ENCODE data around the gene TIE1.
A peak's percentile ranks its signal among the peaks of the same experiment; 100 is the strongest.
"Not testable (repeated sequence)": the region's sequence is repeated elsewhere in the genome, so short reads cannot be mapped to it uniquely, and the experiment has no call there.

TIE1 gene

DNA sequence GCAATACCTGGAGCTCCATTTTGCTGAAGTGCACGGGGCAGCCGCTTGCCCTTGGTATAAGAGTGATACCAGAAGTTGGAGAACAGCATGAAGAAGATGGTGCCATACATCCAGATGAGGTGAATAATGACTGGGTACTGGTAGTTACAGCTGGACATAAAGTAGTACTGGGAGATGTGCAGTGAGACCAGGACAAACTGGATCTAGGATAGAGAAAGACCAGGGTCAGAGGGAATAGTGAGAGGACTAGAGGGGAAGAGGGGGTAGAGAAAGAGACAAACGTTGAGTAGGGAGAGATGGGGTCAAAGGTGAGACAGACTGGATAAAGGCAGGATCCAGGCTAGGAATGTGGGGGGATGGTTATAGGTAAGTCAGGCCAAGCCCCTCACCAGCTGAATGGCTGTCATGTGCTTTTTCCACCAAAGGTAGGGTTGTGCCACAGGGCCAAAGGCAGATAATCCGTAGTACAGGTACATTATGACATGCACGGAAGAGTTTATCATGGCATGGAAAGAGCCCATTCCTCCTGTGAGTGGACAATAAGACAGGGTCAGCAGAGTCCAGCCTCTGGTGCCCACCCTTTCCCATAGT, 63.2 kb downstream of the TIE1 start:
- DNase-seq, result no peak

DNA sequence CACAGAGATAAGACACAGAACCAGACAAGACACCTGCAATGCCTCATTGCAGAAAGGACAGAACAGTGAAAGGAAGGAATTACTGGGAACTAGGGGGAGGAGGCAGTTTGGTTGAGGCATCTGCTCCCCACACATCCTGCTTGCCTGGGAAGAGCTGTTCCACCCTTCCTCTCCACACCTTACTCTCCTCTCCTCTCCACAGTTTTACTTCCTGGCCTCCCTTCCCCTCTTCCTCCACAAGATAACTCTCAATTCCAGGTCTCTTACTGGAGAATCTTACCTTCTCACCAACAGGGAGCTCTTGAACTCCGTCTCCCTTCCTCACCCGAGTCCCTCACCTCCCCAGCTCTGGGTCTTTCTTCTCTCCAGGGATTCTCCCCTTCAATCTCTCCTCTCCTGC, 64.9 kb downstream of the TIE1 start:
- DNase-seq, result no peak

DNA sequence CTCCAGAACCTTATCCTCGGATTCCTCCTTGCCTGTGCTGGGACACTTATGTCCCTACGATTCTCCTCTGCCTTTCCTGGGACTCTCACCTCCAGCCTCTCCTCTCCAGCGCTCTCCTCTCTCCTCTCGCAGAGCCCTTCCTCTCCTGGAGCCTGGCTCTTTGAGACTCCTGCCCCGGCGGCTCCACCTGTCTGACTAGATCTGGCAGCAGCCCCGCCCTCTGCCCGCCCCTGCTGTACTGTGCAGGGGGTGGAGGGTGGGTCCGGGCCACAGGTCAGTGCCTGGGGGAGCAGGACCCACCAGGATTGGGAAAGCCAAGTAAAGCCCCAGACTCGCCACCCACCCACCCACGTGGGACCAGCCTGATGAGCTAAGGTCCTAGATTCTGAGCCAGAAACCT, 65.4 kb downstream of the TIE1 start:
- no peak for DNase-seq

DNA sequence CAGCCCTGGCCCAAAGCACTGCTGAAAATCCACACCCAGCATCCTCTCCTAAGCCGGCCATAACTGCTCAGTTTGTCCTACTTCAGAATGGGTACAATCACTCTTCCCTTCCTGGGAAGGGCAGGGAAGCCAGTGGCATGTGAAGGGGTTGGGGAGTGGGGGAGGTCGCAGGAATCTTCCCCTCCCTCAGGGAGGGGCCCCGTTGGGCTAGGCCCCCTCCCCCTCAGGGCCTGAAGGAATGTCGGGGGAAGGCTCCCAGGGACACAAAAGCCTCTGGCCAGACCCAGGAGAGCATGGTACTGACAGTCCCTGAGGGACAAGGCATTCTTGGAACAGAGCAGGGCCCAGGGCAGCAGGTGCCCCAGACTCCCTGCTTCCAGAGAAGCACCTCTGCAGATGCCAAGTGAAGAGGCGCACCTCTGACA, 65.8 kb downstream of the TIE1 start:
- DNase-seq, result no peak

DNA sequence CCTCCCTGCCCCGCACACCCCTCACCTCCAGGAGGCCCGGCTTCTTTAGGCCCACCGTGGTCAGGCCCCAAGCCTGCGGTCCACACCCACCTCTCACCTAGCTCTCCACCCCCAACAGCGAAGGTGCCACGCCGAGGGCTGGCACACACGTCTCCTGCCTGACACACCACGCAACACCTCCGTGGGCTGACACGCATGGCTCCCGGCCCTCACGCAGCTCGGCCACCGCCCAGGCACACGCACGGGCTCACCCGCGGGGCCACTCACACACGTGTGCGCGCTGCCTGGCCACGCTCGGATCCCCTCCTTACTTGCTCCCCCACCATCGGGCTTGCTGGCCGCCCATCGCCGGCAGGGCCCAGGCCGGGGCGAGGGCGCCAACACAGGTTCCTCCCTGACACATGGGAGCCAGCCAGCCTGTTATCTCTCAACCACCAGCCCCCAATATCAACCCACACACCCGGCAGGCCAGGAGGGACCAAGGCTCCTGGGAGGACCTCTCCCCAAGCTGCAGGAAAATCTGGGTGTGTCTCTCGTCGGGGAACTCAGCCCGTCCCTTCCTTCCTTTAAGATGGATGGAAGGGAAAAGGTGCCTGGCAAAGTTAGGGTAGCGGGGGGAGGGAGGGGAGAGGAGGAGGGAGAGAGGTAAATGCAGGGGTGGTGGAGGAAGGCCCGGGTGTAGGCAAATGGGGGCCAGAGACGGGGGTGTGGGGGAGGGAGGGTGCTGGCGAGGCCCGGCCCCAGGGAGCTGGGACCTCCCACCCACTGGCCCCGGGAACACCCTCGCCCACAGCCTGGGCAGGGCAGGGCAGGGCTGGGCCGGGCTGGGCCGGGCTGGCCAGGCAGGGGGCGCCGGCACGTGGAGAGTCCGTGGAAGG, 66.5 kb downstream of the TIE1 start:
- no peak for DNase-seq

DNA sequence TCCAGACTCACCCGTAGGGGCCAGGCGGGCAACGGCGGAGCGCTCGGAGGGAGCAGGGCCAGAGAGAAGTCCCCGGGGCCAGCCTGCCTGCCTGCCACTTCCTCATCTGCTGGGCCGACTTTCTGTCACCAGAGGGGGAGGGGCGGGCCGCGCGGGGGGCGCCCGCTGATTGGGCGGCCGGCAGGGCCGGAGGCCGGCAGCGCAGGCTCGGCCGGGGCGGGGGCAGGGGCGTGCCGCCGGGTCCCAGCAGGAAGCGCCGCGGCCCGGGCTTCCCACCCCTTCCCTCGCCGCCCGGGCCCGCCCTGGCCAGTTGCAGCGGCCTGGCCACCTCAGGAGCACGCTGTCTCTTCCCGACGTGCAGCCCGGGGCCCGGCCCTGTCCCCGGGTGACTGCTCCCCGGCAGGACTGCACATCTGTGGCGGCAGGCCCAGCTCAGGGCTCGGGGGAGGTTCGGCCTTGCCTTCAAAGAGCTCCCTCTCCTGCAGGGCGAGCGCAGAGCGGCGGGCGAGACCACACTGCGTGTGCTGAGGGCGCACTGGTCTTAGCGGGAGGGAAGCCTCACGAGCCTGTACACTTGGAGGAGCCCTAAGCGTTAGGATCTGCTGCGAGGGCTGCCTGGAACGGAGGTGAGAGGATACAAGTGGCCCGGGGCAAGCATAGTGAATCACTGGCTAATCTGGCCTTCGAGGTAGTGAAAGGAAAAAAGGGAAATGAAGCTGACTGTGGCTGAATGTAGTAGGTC, 67.3 kb downstream of the TIE1 start, which contains the start of gene ELOVL1:
Gene ELOVL1 (minus strand): TSS at position 108 of the 742 bp plus-strand sequence. CDS start 2,402 bp downstream, outside the sequence.
- DNase-seq, result peak; percentile 81

DNA sequence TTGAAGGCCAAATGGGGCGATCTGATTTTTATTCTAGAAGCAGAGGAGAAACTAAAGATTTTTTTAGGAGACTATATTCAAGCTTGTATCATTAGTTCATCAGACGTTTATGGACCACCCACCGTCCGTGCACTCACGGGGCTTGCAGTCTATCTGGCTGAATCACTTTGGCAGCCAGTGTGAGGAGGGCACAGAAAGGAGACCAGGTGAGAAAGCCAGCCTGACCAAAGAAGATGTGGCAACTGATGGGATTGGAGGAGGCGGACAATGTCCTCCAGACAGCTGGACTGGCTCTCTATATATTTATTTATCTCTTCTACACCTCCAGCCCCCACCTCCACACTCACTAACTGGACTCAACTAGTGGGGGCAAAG, 67.9 kb downstream of the TIE1 start:
- no peak for DNase-seq

DNA sequence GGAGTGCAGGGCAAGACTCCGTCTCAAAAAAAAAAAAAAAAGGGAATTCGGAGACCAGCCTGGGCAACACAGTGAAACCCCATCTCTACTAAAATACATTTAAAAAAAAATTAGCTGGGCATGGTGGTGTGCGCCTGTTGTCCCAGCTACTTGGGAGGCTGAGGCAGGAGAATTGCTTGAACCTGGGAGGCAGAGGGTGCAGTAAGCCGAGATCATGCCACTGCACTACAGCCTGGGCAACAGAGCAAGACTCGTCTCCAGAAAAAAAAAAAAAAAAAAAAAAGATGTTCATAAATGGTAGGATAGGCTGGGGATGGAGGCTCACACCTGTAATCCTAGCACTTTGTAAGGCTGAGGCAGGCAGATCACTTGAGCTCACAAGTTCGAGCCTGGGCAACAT, 69.0 kb downstream of the TIE1 start:
- DNase-seq, result not testable (repeated sequence)

DNA sequence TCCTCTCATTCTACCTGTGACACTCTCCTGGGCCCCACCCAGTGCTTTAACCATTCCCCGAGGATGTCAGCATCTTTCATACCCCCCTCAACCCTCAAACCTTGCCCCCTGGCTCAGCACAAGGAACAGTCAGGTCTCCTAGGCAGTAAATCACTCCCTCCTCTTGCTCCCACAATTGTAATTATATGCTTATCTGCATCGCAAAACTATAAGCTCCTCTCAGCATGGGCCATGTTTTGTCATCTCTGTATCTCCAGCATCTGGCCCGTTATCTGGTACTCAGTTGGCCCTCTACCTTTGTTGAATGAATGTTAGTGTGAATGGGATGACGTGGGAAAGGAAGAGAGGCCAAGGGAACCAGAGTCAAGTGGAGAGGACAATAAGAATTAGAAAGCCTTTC, 69.8 kb downstream of the TIE1 start:
- no peak for DNase-seq

DNA sequence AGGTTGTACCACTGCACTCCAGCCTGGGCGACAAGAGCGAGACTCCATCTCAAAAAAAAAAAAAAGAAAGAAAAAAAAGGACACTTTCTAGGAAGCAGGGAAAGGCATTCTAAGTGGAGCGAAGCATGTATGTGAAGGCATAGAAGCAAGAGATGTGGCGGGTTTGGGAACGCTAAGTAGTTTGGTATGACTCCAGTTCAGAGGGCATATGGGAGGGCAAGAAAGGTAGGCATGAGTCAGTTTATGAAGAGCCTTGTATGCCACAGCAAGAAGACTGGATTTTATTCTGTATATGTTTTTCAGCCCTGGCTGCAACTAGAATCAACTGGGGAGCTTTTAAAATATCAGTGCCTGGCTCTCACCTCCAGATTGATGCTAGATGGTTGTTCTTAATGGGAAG, 71.4 kb downstream of the TIE1 start:
- DNase-seq, result no peak

Data from activated effector memory CD4-positive, alpha-beta T cell treated with Interleukin-2 at 50 U/mL for 16 hours (primary cell).